Fibroblast of mammary gland (primary cell): ENCODE measurements around the gene MESP2.

Source experiments
- DNase-seq: peaks from one replicate; pipeline ENCODE4 v3.0.0-alpha.2; 2010; ENCODE audit warnings: low read depth
- H3K4me3 ChIP-seq: 2 replicates; pipeline ENCODE4 v1.5.1; 2011; ENCODE audit warnings: low read depth, mild to moderate bottlenecking, low read length, moderate library complexity; ENCODE audit not compliant: control insufficient read depth
- CTCF ChIP-seq: conservative IDR thresholded peaks from 2 replicates; pipeline ENCODE4 v1.5.1; 2011; ENCODE audit warnings: low read depth, low read length, inconsistent platforms; ENCODE audit not compliant: control insufficient read depth, insufficient read depth

The MESP2 gene

GRCh38 chr15:89790661-89791060 is 14.5 kb downstream of the MESP2 start:
- H3K4me3 ChIP-seq = no peak overlapping the region
- no peak for DNase-seq
- TF ChIP-seq CTCF = no peak

- no peak for TF ChIP-seq CTCF
- no peak overlapping the region for H3K4me3 ChIP-seq
- DNase-seq = no peak
Measured at GRCh38 chr15:89792106-89792805, 16.1 kb downstream of the MESP2 start.

GRCh38 chr15:89794627-89795241 is 18.6 kb downstream of the MESP2 start:
- peak; percentile 62 for DNase-seq
- H3K4me3 ChIP-seq = no peak overlapping the region
- no peak for TF ChIP-seq CTCF

GRCh38 chr15:89795996-89796395 is 19.9 kb downstream of the MESP2 start:
- no peak overlapping the region for H3K4me3 ChIP-seq
- no peak for TF ChIP-seq CTCF
- DNase-seq = no peak

DNA sequence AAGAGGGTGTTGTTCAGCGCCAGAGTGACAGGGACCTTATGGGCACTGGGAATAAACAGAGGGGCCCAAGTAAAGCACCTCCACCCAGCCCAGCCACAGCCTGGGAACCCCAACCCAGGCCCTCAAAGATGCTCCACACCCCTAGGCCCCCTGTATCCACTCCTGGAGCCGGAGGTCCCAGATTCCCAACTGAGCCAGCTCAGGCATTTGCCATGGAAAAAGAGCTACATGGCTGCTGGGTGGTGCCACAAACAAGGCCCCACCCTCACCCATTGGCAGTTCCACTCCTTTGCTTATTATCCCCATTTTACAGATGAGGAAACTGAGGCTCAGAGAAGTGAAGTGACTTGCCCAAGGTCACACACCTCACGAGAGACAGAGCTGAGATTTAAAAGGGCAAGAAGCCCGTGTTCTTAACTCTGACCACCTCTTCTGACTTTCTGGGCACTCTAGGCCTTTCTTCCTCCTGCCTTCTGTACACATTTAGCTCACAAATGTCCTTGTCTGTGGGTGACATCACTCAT is 21.6 kb downstream of the MESP2 start:
- TF ChIP-seq CTCF = no peak
- no peak for DNase-seq

GRCh38 chr15:89799011-89799911 is 23.1 kb downstream of the MESP2 start:
- H3K4me3 ChIP-seq = no peak overlapping the region
- DNase-seq = no peak
- TF ChIP-seq CTCF = no peak

More for the DNA sequence above, 21.6 kb downstream of the MESP2 start:
- H3K4me3 ChIP-seq = no peak overlapping the region
